ENCODE results near the gene INTS3.
"Not testable (repeated sequence)": the region's sequence is repeated elsewhere in the genome, so short reads cannot be mapped to it uniquely, and the experiment has no call there.

Gene INTS3

DNA sequence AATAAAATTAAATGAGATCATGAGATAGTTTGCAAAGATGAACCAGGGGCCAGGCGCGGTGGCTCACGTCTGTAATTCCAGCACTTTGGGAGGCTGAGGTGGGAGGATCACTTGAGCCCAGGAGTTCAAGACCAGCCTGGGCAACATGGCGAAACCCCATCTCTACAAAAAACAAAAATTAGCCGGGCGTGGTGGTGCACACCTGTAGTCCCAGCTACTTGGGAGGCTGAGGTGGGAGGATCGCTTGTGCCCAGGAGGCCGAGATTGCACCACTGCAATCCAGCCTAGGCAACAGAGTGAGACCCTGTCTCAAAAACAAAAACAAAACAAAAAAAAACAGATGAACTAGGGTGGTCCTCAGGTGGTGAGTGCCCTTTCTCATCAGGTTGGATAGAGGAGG lies 54.8 kb downstream of the INTS3 start:
- H3K9me3 Mint-ChIP-seq; H3K36me3 Mint-ChIP-seq (ENCODE audit: insufficient read depth); DNase-seq; ATAC-seq (replicated peaks); H3K27me3 Mint-ChIP-seq: not testable (repeated sequence)
- peak overlapping the region; percentile 85 to 86 for H3K4me3 Mint-ChIP-seq
- peak overlapping the region; percentile 85 to 96 for H3K27ac Mint-ChIP-seq
- H3K4me1 Mint-ChIP-seq (ENCODE audit: low read depth in 2 of 2), result peaks cover 8 to 13% of the 10 kb centered on the region in 2 donors

GRCh38 chr1:153783233-153784190 lies 55.7 kb downstream of the INTS3 start:
- Mint-ChIP-seq H3K27me3 (peaks cover 9 to 15% of the 10 kb centered on the region in 2 donors), H3K4me1 (ENCODE audit: low read depth in 2 of 2) (peaks cover 4 to 10% of the 10 kb centered on the region in 2 donors), H3K9me3 (no peaks in the 10 kb centered on the region), H3K36me3 (ENCODE audit: insufficient read depth) (peaks cover 5% of the 10 kb centered on the region), H3K27ac (peak overlapping the region; percentile 85 to 96), H3K4me3 (peak overlapping the region; percentile 85 to 86)
- DNase-seq (peak; percentile 88 to 90 (median 89)), ATAC-seq (replicated peaks) (peak; percentile 93)

DNA sequence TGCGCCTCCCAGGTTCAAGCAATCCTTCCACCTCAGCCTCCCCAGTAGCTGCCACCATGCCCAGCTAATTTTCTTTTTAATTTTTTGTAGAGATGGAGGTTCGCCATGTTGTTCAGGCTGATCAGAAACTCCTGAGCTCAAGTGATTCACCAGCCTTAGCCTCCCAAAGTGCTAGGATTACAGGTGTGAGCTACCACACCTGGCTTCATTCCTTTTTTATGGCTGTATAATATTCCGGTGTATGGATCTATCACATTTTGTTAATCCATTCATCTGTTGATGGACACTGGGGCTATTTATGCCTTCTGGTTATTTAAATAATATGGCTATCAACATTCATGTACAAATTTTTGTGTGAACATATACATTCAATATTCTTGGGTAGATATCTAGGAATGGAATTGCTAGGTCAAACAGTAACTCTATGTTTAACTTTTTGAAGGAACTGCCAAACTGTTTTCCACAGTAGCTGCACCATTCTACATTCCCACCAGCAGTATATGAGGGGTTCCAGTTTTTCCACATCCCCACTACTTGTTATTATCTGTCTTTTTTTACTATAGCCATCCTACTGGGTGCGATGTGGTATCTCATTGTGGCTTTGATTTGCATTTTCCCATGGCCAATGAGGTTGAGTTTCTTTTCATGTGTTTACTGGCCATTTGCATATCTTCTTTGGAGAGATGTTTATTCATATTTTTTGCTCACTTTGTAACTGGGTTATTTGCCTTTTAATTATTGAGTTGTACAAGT lies 58.4 kb downstream of the INTS3 start:
- ATAC-seq (replicated peaks), result no peak
- Mint-ChIP-seq H3K4me3 (no peak overlapping the region), H3K4me1 (ENCODE audit: low read depth in 2 of 2) (peaks cover 0 to 26% of the 10 kb centered on the region in 2 donors), H3K27ac (no peak overlapping the region), H3K9me3 (no peaks in the 10 kb centered on the region), H3K27me3 (peaks cover 17 to 29% of the 10 kb centered on the region in 2 donors), H3K36me3 (ENCODE audit: insufficient read depth) (peaks cover 9% of the 10 kb centered on the region)
- no peak for DNase-seq

DNA sequence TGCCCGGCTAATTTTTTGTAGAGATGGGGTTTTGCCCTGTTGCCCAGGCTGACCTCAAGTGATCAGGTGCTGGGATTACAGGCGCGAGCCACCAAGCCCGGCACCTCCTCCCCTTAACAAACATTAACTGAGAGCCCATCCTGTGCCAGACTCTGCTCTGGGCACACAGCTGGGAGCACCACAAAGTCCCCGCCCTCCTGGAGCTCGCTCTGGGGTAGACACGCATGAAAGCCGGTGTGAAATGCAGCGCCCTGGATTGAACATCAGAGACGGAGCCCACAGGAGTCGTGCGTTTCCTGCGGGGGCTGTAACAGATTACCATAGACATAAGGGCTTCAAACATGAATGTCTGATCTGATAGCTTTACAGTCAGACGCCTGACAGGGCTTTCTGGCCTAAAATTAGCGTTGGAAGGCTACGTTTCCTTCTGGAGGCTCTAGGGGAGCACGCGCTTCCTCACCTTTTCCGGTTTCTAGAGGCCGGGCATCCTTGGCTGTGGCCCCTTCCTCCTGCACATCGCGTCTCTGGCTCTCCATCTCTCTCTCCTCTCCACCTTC lies 61.7 kb downstream of the INTS3 start:
- peaks cover 5 to 22% of the 10 kb centered on the region in 2 donors for H3K4me1 Mint-ChIP-seq (ENCODE audit: low read depth in 2 of 2)

DNA sequence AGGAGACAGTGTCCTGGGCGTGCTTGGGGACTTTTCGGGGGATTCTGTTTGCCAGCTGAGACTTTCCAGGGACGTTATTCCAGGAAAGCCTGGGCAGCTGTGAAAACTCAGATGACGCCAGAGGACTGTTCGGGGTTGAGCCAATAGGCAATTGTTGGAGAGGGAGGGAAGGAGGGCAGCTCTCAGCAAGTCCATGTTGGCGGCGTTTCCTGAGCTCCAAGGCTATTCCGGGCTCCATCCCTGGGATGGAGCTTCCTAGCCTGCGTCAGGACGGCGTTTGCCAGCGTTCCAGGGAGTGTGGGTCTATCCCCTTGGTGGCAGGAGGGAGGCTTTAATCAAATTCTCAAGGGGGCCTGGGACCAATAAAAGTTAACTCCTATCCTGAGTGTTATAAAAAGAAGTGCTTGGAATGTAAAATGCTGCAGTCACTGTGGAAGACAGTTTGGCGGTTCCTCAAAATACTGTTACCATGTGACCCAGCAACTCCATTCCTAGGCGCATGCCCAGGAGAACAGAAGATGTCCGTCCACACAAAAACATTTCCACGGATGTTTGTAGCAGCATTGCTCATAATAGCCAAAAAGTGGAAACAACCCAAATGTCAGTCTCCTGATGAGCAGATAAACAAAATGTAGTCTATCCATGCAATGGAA lies 62.6 kb downstream of the INTS3 start:
- peaks cover 3% of the 10 kb centered on the region for H3K36me3 Mint-ChIP-seq (ENCODE audit: insufficient read depth)
- peak overlapping the region; percentile 27 to 79 for H3K27ac Mint-ChIP-seq
- no peaks in the 10 kb centered on the region for H3K9me3 Mint-ChIP-seq
- DNase-seq (no peak), ATAC-seq (replicated peaks) (no peak)
- peaks cover 8 to 27% of the 10 kb centered on the region in 2 donors for H3K4me1 Mint-ChIP-seq (ENCODE audit: low read depth in 2 of 2)
- H3K27me3 Mint-ChIP-seq, result peaks cover 17 to 29% of the 10 kb centered on the region in 2 donors
- peak overlapping the region in 1 of 2 donors; percentile 0 for H3K4me3 Mint-ChIP-seq

More for the DNA sequence above, 61.7 kb downstream of the INTS3 start:
- Mint-ChIP-seq H3K36me3 (ENCODE audit: insufficient read depth) (peaks cover 3% of the 10 kb centered on the region), H3K4me3 (peak overlapping the region in 1 of 2 donors; percentile 21), H3K9me3 (no peaks in the 10 kb centered on the region), H3K27me3 (peaks cover 17 to 29% of the 10 kb centered on the region in 2 donors), H3K27ac (peak overlapping the region; percentile 27 to 79)
- DNase-seq (no peak), ATAC-seq (replicated peaks) (peak; percentile 36)

GRCh38 chr1:153790966-153791647 lies 63.3 kb downstream of the INTS3 start:
- Mint-ChIP-seq H3K27ac (peak overlapping the region; percentile 2 to 41), H3K4me3 (peak overlapping the region in 1 of 2 donors; percentile 0), H3K36me3 (ENCODE audit: insufficient read depth) (peaks cover 3% of the 10 kb centered on the region), H3K9me3 (no peaks in the 10 kb centered on the region), H3K27me3 (peaks cover 17 to 29% of the 10 kb centered on the region in 2 donors), H3K4me1 (ENCODE audit: low read depth in 2 of 2) (peaks cover 8 to 29% of the 10 kb centered on the region in 2 donors)
- peak; percentile 82 for ATAC-seq (replicated peaks)
- no peak for DNase-seq

DNA sequence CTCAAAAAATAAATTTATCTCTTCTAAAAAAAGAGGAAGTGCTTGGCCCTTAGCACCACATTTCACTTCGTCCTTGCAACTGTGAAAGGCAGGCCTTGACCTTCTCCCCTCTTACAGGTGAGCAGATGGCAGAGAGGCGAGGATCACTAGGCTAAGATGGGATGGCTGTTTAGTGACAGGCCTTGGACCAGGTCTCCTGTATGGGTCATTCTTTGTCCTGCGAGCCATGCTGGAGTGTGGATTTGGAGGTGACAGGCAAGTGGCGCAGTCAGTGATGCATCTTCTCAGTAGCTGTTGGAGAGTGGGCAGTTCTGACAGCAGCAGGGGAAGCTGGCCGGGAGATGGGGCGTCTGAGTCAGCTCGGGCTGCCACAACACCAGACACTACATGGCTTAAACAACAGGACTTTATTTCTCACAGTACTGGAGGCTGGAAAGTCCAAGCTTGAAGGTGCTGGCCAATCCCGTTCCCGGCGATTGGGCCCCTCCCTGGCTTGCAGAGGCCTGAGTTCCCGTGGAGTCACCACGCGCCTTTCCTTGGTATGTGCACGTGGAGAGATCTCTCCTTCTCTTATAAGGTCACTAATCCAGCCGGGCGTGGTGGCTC lies 63.9 kb downstream of the INTS3 start:
- Mint-ChIP-seq H3K4me3 (no peak overlapping the region), H3K27me3 (peaks cover 17 to 29% of the 10 kb centered on the region in 2 donors), H3K9me3 (no peaks in the 10 kb centered on the region), H3K27ac (peak overlapping the region in 1 of 2 donors; percentile 2), H3K4me1 (ENCODE audit: low read depth in 2 of 2) (peaks cover 12 to 36% of the 10 kb centered on the region in 2 donors), H3K36me3 (ENCODE audit: insufficient read depth) (peaks cover 3% of the 10 kb centered on the region)
- ATAC-seq (replicated peaks), result no peak
- no peak for DNase-seq

DNA sequence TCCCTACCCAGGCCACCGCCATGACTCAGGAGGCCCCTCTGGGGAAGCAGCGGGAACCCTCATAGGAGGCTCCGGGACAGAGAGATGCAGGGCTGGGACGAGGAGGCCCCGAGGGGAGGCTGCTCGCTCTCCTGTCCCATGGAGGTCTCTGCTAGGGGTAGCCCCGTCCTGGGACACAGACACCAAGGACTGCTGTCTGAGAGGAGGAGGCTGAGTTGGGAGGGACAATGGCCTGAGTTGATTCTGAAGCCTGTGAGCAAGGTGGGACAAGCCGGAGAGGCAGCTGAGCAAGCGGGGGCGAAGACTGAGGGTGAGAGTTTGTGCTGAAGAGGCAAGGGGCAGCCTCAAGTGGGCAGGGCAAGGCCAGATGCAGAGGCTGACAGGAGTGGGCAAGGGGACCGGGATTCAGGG lies 64.8 kb downstream of the INTS3 start:
- H3K4me3 Mint-ChIP-seq, result no peak overlapping the region
- DNase-seq (no peak), ATAC-seq (replicated peaks) (no peak)
- H3K4me1 Mint-ChIP-seq (ENCODE audit: low read depth in 2 of 2), result peaks cover 18 to 41% of the 10 kb centered on the region in 2 donors
- peaks cover 3% of the 10 kb centered on the region for H3K36me3 Mint-ChIP-seq (ENCODE audit: insufficient read depth)
- no peaks in the 10 kb centered on the region for H3K9me3 Mint-ChIP-seq
- no peak overlapping the region for H3K27ac Mint-ChIP-seq
- H3K27me3 Mint-ChIP-seq, result peaks cover 15 to 23% of the 10 kb centered on the region in 2 donors

GRCh38 chr1:153793261-153793972 lies 65.6 kb downstream of the INTS3 start:
- peaks cover 3% of the 10 kb centered on the region for H3K36me3 Mint-ChIP-seq (ENCODE audit: insufficient read depth)
- H3K4me3 Mint-ChIP-seq, result no peak overlapping the region
- DNase-seq, result no peak
- H3K9me3 Mint-ChIP-seq, result no peaks in the 10 kb centered on the region
- peaks cover 8 to 15% of the 10 kb centered on the region in 2 donors for H3K27me3 Mint-ChIP-seq
- no peak for ATAC-seq (replicated peaks)
- H3K4me1 Mint-ChIP-seq (ENCODE audit: low read depth in 2 of 2), result peaks cover 18 to 41% of the 10 kb centered on the region in 2 donors
- peak overlapping the region in 1 of 2 donors; percentile 63 for H3K27ac Mint-ChIP-seq

- ATAC-seq (replicated peaks), result no peak
- Mint-ChIP-seq H3K4me3 (no peak overlapping the region), H3K27ac (peak overlapping the region in 1 of 2 donors; percentile 12), H3K27me3 (peaks cover 8 to 10% of the 10 kb centered on the region in 2 donors), H3K9me3 (no peaks in the 10 kb centered on the region), H3K36me3 (ENCODE audit: insufficient read depth) (peaks cover 3% of the 10 kb centered on the region), H3K4me1 (ENCODE audit: low read depth in 2 of 2) (peaks cover 18 to 41% of the 10 kb centered on the region in 2 donors)
- no peak for DNase-seq
Observed at GRCh38 chr1:153793973-153794615, 66.2 kb downstream of the INTS3 start.

DNA sequence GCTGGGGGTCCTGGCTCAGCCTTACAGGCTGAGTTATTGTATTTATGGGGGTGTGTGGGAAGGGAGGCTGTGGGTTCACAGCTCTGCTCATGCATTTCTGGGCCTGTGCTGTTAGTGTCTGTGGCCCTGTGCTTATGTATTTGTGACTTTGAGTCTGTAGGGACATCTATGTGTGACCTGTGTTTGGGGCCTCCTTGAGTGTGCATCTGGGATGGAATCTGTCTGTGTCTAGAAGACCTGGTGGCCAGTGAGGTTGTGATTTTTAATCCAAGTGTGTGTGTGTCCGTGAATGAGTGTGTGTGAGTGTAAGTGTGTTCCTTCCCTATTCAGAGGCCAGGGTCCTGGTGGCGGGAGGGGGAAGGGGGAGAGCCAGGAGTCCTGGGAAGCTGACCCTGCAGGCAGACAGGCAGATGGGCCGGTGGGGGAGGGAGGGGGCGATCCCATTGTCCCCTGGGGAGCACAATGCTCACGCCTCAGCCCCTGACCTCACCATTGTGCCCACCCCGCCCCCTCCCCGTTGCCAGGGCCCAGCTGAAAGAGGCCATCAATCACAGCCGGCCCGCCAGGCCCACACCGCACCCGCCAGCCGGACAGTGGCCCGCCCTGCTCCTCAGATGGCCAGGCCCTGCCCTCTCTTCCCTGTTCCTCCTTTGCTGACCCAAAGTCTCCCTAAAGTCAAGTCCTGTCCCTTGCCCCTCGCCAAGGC lies 66.9 kb downstream of the INTS3 start:
- H3K9me3 Mint-ChIP-seq, result no peaks in the 10 kb centered on the region
- H3K27me3 Mint-ChIP-seq, result peaks cover 5 to 7% of the 10 kb centered on the region in 2 donors
- no peak for ATAC-seq (replicated peaks)
- peaks cover 18 to 38% of the 10 kb centered on the region in 2 donors for H3K4me1 Mint-ChIP-seq (ENCODE audit: low read depth in 2 of 2)
- H3K4me3 Mint-ChIP-seq, result peak overlapping the region in 1 of 2 donors; percentile 47
- peaks cover 3% of the 10 kb centered on the region for H3K36me3 Mint-ChIP-seq (ENCODE audit: insufficient read depth)
- peak overlapping the region in 1 of 2 donors; percentile 12 for H3K27ac Mint-ChIP-seq
- no peak for DNase-seq
